CD4-positive, alpha-beta T cell treated with Interleukin-12 subunit alpha and Interleukin-12 subunit beta, for 1 hour (primary cell): ENCODE results near the gene RGPD4.

Experiments
- DNase-seq: peaks from one replicate; pipeline ENCODE4 v3.0.0-alpha.2; 2020

RGPD4 gene

GRCh38 chr2:107931412-107931811, 104.7 kb downstream of the RGPD4 start:
- DNase-seq, result no peak

DNA sequence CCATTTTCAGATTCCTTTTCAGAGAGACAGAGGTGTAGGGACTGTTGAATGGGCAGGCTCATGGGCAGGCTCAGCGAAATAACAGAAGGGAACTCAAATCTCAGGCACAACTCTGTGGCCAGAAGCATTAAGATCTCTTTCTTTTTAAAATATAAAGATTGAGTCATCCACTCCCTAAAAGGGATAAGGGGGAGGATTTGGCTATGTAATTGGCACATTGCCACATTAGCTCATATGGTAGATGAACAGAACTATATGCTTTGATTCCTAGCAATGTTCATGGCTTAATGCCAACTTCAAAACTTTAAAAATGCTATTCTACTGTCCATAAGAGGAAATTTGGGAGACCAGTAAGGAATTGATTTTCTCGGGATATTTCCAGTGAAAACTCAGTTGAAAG, 105.8 kb downstream of the RGPD4 start:
- DNase-seq, result no peak

DNA sequence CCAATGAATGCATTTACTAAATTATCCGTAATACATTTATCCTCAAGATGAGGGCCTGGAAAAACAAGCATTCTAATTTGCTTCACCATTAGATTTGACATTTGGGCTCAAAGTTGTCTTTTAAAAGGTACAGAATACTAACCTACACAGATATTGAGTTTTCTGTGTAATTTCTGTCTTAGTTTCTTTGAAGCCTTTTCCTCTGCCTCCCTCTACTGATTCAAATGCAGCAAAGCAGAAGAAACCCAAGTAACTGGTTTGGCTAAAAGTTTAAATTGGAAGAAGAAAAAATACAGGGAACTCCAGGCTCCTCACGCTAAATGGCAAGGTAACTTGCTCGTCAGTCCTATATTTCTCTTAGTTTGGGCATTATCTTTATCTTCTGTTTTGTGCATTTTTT, 106.3 kb downstream of the RGPD4 start:
- no peak for DNase-seq

- DNase-seq, result no peak
These were observed 110.0 kb downstream of the RGPD4 start for GRCh38 chr2:107936433-107937359.
